Activated naive CD8-positive, alpha-beta T cell treated with anti-CD3 and anti-CD28 coated beads for 36 hours (primary cell): ENCODE results near the gene RXRG. TPM values are rescaled to one million over a fixed set of nuclear protein-coding genes. Genes with fewer than 3 reads are reported as not detected.
"Not testable (repeated sequence)": the region's sequence is repeated elsewhere in the genome, so short reads cannot be mapped to it uniquely, and the experiment has no call there.

ENCODE experiments used
- DNase-seq: peaks from one replicate; pipeline ENCODE4 v3.0.0; 2021
- H3K27ac Mint-ChIP-seq: one replicate; pipeline ENCODE4 v1.8.0; 2022; ENCODE audit warnings: mild to moderate bottlenecking, moderate library complexity, mixed read lengths
- H3K27me3 Mint-ChIP-seq: one replicate; pipeline ENCODE4 v1.8.0; 2022; ENCODE audit warnings: mild to moderate bottlenecking, mixed read lengths
- H3K36me3 Mint-ChIP-seq: one replicate; pipeline ENCODE4 v1.8.0; 2021; ENCODE audit warnings: mild to moderate bottlenecking, mixed read lengths
- H3K4me1 Mint-ChIP-seq: one replicate; pipeline ENCODE4 v1.8.0; 2021; ENCODE audit warnings: mixed read lengths
- H3K4me3 Mint-ChIP-seq: one replicate; pipeline ENCODE4 v1.8.0; 2022; ENCODE audit warnings: mild to moderate bottlenecking, moderate library complexity, mixed read lengths
- H3K9me3 Mint-ChIP-seq: one replicate; pipeline ENCODE4 v1.8.0; 2022; ENCODE audit warnings: mixed read lengths
- total RNA-seq, 2 experiments: library from RNA; stranded (reverse); gene quantifications; one replicate each; pipeline ENCODE4 v1.2.3, GENCODE V29; 2021

Gene RXRG
- total RNA-seq, 2 experiments from 2014 or later = 0.10 TPM; not detected in 1

- H3K36me3 Mint-ChIP-seq, H3K27me3 Mint-ChIP-seq, H3K9me3 Mint-ChIP-seq, H3K4me1 Mint-ChIP-seq, H3K4me3 Mint-ChIP-seq, DNase-seq, H3K27ac Mint-ChIP-seq: not testable (repeated sequence)
Measured at GRCh38 chr1:165459683-165460082, 14.8 kb upstream of the RXRG start.

- H3K9me3 Mint-ChIP-seq = no peaks in the 10 kb centered on the region
- H3K4me1 Mint-ChIP-seq = no peaks in the 10 kb centered on the region
- peaks cover 8% of the 10 kb centered on the region for H3K27me3 Mint-ChIP-seq
- no peaks in the 10 kb centered on the region for H3K36me3 Mint-ChIP-seq
- H3K27ac Mint-ChIP-seq = no peak overlapping the region
- no peak overlapping the region for H3K4me3 Mint-ChIP-seq
- DNase-seq = no peak
Measured at GRCh38 chr1:165456861-165457260, 11.9 kb upstream of the RXRG start.

GRCh38 chr1:165456114-165456513 is 11.2 kb upstream of the RXRG start:
- Mint-ChIP-seq H3K36me3 (no peaks in the 10 kb centered on the region), H3K4me1 (no peaks in the 10 kb centered on the region), H3K27me3 (peaks cover 8% of the 10 kb centered on the region), H3K27ac (no peak overlapping the region), H3K9me3 (no peaks in the 10 kb centered on the region), H3K4me3 (no peak overlapping the region)
- DNase-seq = no peak

- H3K36me3 Mint-ChIP-seq = no peaks in the 10 kb centered on the region
- H3K4me3 Mint-ChIP-seq = no peak overlapping the region
- no peaks in the 10 kb centered on the region for H3K4me1 Mint-ChIP-seq
- no peaks in the 10 kb centered on the region for H3K9me3 Mint-ChIP-seq
- no peak for DNase-seq
- no peak overlapping the region for H3K27ac Mint-ChIP-seq
- peaks cover 13% of the 10 kb centered on the region for H3K27me3 Mint-ChIP-seq
Measured at GRCh38 chr1:165455111-165455510, 10.2 kb upstream of the RXRG start.

- H3K9me3 Mint-ChIP-seq = no peaks in the 10 kb centered on the region
- H3K4me1 Mint-ChIP-seq = no peaks in the 10 kb centered on the region
- no peak for DNase-seq
- H3K27me3 Mint-ChIP-seq = peaks cover 17% of the 10 kb centered on the region
- H3K36me3 Mint-ChIP-seq = no peaks in the 10 kb centered on the region
- H3K4me3 Mint-ChIP-seq = no peak overlapping the region
- no peak overlapping the region for H3K27ac Mint-ChIP-seq
Measured at GRCh38 chr1:165454091-165454610, 9.2 kb upstream of the RXRG start.

- Mint-ChIP-seq H3K4me1 (no peaks in the 10 kb centered on the region), H3K27ac (no peak overlapping the region), H3K27me3 (peaks cover 28% of the 10 kb centered on the region), H3K4me3 (no peak overlapping the region), H3K9me3 (no peaks in the 10 kb centered on the region), H3K36me3 (no peaks in the 10 kb centered on the region)
- DNase-seq = no peak
Measured at GRCh38 chr1:165452336-165453130, 7.6 kb upstream of the RXRG start.

- no peaks in the 10 kb centered on the region for H3K36me3 Mint-ChIP-seq
- H3K27me3 Mint-ChIP-seq = peaks cover 36% of the 10 kb centered on the region
Measured at GRCh38 chr1:165451691-165452090, 6.8 kb upstream of the RXRG start.

GRCh38 chr1:165449131-165449530 is 4.2 kb upstream of the RXRG start:
- Mint-ChIP-seq H3K27ac (no peak overlapping the region), H3K9me3 (no peaks in the 10 kb centered on the region), H3K36me3 (no peaks in the 10 kb centered on the region), H3K4me3 (no peak overlapping the region), H3K4me1 (no peaks in the 10 kb centered on the region), H3K27me3 (peaks cover 32% of the 10 kb centered on the region)
- no peak for DNase-seq

More at GRCh38 chr1:165451691-165452090, 6.8 kb upstream of the RXRG start:
- Mint-ChIP-seq H3K4me1 (no peaks in the 10 kb centered on the region), H3K4me3 (no peak overlapping the region), H3K9me3 (no peaks in the 10 kb centered on the region), H3K27ac (no peak overlapping the region)
- no peak for DNase-seq

- Mint-ChIP-seq H3K36me3 (no peaks in the 10 kb centered on the region), H3K4me3 (no peak overlapping the region), H3K4me1 (peaks cover 1% of the 10 kb centered on the region), H3K27ac (no peak overlapping the region), H3K27me3 (peaks cover 39% of the 10 kb centered on the region), H3K9me3 (no peaks in the 10 kb centered on the region)
- no peak for DNase-seq
Measured at GRCh38 chr1:165445388-165445787, 462 bp upstream of the RXRG start.

GRCh38 chr1:165443539-165444311 is 1.2 kb downstream of the RXRG start:
- H3K9me3 Mint-ChIP-seq = no peaks in the 10 kb centered on the region
- peaks cover 35% of the 10 kb centered on the region for H3K27me3 Mint-ChIP-seq
- no peak overlapping the region for H3K27ac Mint-ChIP-seq
- no peak for DNase-seq
- no peak overlapping the region for H3K4me3 Mint-ChIP-seq
- no peaks in the 10 kb centered on the region for H3K36me3 Mint-ChIP-seq
- H3K4me1 Mint-ChIP-seq = peaks cover 1% of the 10 kb centered on the region

- H3K4me1 Mint-ChIP-seq = peaks cover 1% of the 10 kb centered on the region
- H3K27me3 Mint-ChIP-seq = peaks cover 25% of the 10 kb centered on the region
- H3K27ac Mint-ChIP-seq = no peak overlapping the region
- no peak for DNase-seq
- no peak overlapping the region for H3K4me3 Mint-ChIP-seq
- no peaks in the 10 kb centered on the region for H3K9me3 Mint-ChIP-seq
- no peaks in the 10 kb centered on the region for H3K36me3 Mint-ChIP-seq
Measured at GRCh38 chr1:165442653-165443052, 2.3 kb downstream of the RXRG start.

- Mint-ChIP-seq H3K36me3 (no peaks in the 10 kb centered on the region), H3K4me3 (no peak overlapping the region), H3K4me1 (peaks cover 1% of the 10 kb centered on the region), H3K27ac (no peak overlapping the region), H3K9me3 (no peaks in the 10 kb centered on the region), H3K27me3 (peaks cover 24% of the 10 kb centered on the region)
- no peak for DNase-seq
Measured at GRCh38 chr1:165442053-165442452, 2.9 kb downstream of the RXRG start.

- Mint-ChIP-seq H3K4me3 (no peak overlapping the region), H3K9me3 (no peaks in the 10 kb centered on the region), H3K36me3 (no peaks in the 10 kb centered on the region), H3K4me1 (peaks cover 1% of the 10 kb centered on the region), H3K27me3 (peaks cover 21% of the 10 kb centered on the region), H3K27ac (no peak overlapping the region)
- DNase-seq = no peak
Measured at GRCh38 chr1:165441166-165441880, 3.6 kb downstream of the RXRG start.

GRCh38 chr1:165439330-165439729 is 5.6 kb downstream of the RXRG start:
- Mint-ChIP-seq H3K4me3 (no peak overlapping the region), H3K36me3 (no peaks in the 10 kb centered on the region)

GRCh38 chr1:165436994-165437393 is 7.9 kb downstream of the RXRG start:
- no peaks in the 10 kb centered on the region for H3K4me1 Mint-ChIP-seq
- no peak for DNase-seq
- H3K36me3 Mint-ChIP-seq = no peaks in the 10 kb centered on the region
- H3K27ac Mint-ChIP-seq = no peak overlapping the region
- H3K4me3 Mint-ChIP-seq = no peak overlapping the region
- peaks cover 16% of the 10 kb centered on the region for H3K27me3 Mint-ChIP-seq
- H3K9me3 Mint-ChIP-seq = no peaks in the 10 kb centered on the region

More at GRCh38 chr1:165439330-165439729, 5.6 kb downstream of the RXRG start:
- H3K4me1 Mint-ChIP-seq = peaks cover 1% of the 10 kb centered on the region
- H3K27me3 Mint-ChIP-seq = peaks cover 21% of the 10 kb centered on the region
- no peaks in the 10 kb centered on the region for H3K9me3 Mint-ChIP-seq
- no peak overlapping the region for H3K27ac Mint-ChIP-seq
- no peak for DNase-seq
